Hematopoietic multipotent progenitor cell treated with erythropoietin and hydrocortisone succinate and interleukin-3 and kit ligand, for 17 days (in vitro differentiated cells): ENCODE results near the gene PPFIA1.
A peak's percentile ranks its signal among the peaks of the same experiment; 100 is the strongest.

ENCODE experiments used
- DNase-seq: peaks from one replicate; pipeline ENCODE4 v3.0.0-alpha.2; 2015; ENCODE audit warnings: low spot score

Gene PPFIA1

GRCh38 chr11:70270104-70270876 lies at the start of gene PPFIA1:
TSS of gene PPFIA1 (plus strand) at chr11:70270690. CDS start at chr11:70272173, 1,483 bp downstream.
- peak; percentile 94 for DNase-seq

- DNase-seq = no peak
Measured at GRCh38 chr11:70220920-70221319, 49.6 kb upstream of the PPFIA1 start.

GRCh38 chr11:70225681-70226177 lies 44.8 kb upstream of the PPFIA1 start:
- DNase-seq = no peak

- DNase-seq = no peak
Measured at GRCh38 chr11:70226183-70226582, 44.3 kb upstream of the PPFIA1 start.

- DNase-seq = no peak
Measured at GRCh38 chr11:70226967-70227366, 43.5 kb upstream of the PPFIA1 start.

GRCh38 chr11:70229737-70230136 lies 40.8 kb upstream of the PPFIA1 start:
- no peak for DNase-seq

- DNase-seq = no peak
Measured at GRCh38 chr11:70230151-70230839, 40.2 kb upstream of the PPFIA1 start.

GRCh38 chr11:70230840-70231710 lies 39.4 kb upstream of the PPFIA1 start:
- DNase-seq = no peak

GRCh38 chr11:70233034-70233433 lies 37.5 kb upstream of the PPFIA1 start:
- DNase-seq = no peak

GRCh38 chr11:70233511-70233934 lies 37.0 kb upstream of the PPFIA1 start:
- DNase-seq = no peak

GRCh38 chr11:70233962-70234361 lies 36.5 kb upstream of the PPFIA1 start:
- no peak for DNase-seq

GRCh38 chr11:70240337-70240736 lies 30.2 kb upstream of the PPFIA1 start:
- no peak for DNase-seq

- DNase-seq = no peak
Measured at GRCh38 chr11:70241709-70242108, 28.8 kb upstream of the PPFIA1 start.

- DNase-seq = no peak
Measured at GRCh38 chr11:70242885-70243284, 27.6 kb upstream of the PPFIA1 start.

GRCh38 chr11:70243912-70244652 lies 26.4 kb upstream of the PPFIA1 start:
- DNase-seq = no peak

GRCh38 chr11:70244698-70245097 lies 25.8 kb upstream of the PPFIA1 start:
- no peak for DNase-seq

GRCh38 chr11:70246196-70246595 lies 24.3 kb upstream of the PPFIA1 start:
- no peak for DNase-seq

GRCh38 chr11:70247042-70247709 lies 23.3 kb upstream of the PPFIA1 start:
- no peak for DNase-seq

- DNase-seq = no peak
Measured at GRCh38 chr11:70247710-70248072, 22.8 kb upstream of the PPFIA1 start.

GRCh38 chr11:70250876-70251658 lies 19.4 kb upstream of the PPFIA1 start:
- DNase-seq = no peak
